ENCODE data around the gene GPC6. TPM values are rescaled to one million over a fixed set of nuclear protein-coding genes. Genes with fewer than 3 reads are reported as not detected.

GPC6 gene
- total and polyA plus RNA-seq, 9 of the 15 experiments (the other 6 are each of a cell fraction or from before 2014, with no cell fraction given) = under 0.01 to 0.20 (median 0.01) TPM; not detected in 4

GRCh38 chr13:93216122-93216521 is 10.5 kb upstream of the GPC6 start:
- Histone ChIP-seq H3K27ac (ENCODE audit: extremely low read depth, low read depth, low read length) (no peak overlapping the region), H3K4me2 (ENCODE audit: insufficient read depth, low read length) (no peak overlapping the region), H3K4me3 (no peak overlapping the region), H4K20me1 (replicated peaks; ENCODE audit: control insufficient read depth, insufficient read depth, low read length) (no peaks in the 10 kb centered on the region), H3K9me1 (ENCODE audit: control insufficient read depth, insufficient read depth, low read length) (no peaks in the 10 kb centered on the region), H3K9me3 (replicated peaks; ENCODE audit: control insufficient read depth, insufficient read depth, low read depth, low read length) (no peaks in the 10 kb centered on the region), H2AFZ (ENCODE audit: low read depth, low read length) (no peak overlapping the region), H3K79me2 (ENCODE audit: control insufficient read depth, insufficient read depth, low read length) (no peaks in the 10 kb centered on the region), H3K36me3 (ENCODE audit: control insufficient read depth, insufficient read depth, low read length) (no peaks in the 10 kb centered on the region), H3K9ac (ENCODE audit: insufficient read depth in 1 of 2, low read depth in 2 of 2, low read length in 2 of 2) (no peak overlapping the region), H3K27me3 (ENCODE audit: control insufficient read depth in 2 of 2, insufficient read depth in 2 of 2, low read length in 2 of 2) (no peaks in the 10 kb centered on the region), H3K4me1 (replicated peaks in 1 of 2; ENCODE audit: control insufficient read depth in 2 of 2, insufficient read depth in 2 of 2, low read length in 2 of 2) (no peaks in the 10 kb centered on the region)
- intact Hi-C loops (cut with micrococcal nuclease) = no loop called here
- TF ChIP-seq ZNF146 (CRISPR knock-in tag; IDR thresholded peaks at IDR 0.05; ENCODE audit: unreplicated experiment) (no peak), MYBL2 (IDR thresholded peaks at IDR 0.05; ENCODE audit: low read depth) (no peak), MYBL2 (CRISPR knock-in tag; IDR thresholded peaks at IDR 0.05; ENCODE audit: borderline replicate concordance) (no peak), ELF2 (CRISPR knock-in tag; IDR thresholded peaks at IDR 0.05) (no peak), POLR2AphosphoS2 (IDR thresholded peaks at IDR 0.05; ENCODE audit: low read length) (no peak), NR3C1 (CRISPR knock-in tag; IDR thresholded peaks at IDR 0.05) (no peak), SNAPC5 (CRISPR knock-in tag; IDR thresholded peaks at IDR 0.05) (no peak), NR2C2 (CRISPR knock-in tag; IDR thresholded peaks at IDR 0.05) (no peak), NR2C2 (tag; IDR thresholded peaks at IDR 0.05) (no peak), AFF1 (IDR thresholded peaks at IDR 0.05; ENCODE audit: low read depth in 1 of 2, partially characterized antibody in 2 of 2) (no peak), ETV1 (tag; conservative IDR thresholded peaks at IDR 0.05; ENCODE audit: low read depth) (no peak)
- TF ChIP-seq, protein P1, sequence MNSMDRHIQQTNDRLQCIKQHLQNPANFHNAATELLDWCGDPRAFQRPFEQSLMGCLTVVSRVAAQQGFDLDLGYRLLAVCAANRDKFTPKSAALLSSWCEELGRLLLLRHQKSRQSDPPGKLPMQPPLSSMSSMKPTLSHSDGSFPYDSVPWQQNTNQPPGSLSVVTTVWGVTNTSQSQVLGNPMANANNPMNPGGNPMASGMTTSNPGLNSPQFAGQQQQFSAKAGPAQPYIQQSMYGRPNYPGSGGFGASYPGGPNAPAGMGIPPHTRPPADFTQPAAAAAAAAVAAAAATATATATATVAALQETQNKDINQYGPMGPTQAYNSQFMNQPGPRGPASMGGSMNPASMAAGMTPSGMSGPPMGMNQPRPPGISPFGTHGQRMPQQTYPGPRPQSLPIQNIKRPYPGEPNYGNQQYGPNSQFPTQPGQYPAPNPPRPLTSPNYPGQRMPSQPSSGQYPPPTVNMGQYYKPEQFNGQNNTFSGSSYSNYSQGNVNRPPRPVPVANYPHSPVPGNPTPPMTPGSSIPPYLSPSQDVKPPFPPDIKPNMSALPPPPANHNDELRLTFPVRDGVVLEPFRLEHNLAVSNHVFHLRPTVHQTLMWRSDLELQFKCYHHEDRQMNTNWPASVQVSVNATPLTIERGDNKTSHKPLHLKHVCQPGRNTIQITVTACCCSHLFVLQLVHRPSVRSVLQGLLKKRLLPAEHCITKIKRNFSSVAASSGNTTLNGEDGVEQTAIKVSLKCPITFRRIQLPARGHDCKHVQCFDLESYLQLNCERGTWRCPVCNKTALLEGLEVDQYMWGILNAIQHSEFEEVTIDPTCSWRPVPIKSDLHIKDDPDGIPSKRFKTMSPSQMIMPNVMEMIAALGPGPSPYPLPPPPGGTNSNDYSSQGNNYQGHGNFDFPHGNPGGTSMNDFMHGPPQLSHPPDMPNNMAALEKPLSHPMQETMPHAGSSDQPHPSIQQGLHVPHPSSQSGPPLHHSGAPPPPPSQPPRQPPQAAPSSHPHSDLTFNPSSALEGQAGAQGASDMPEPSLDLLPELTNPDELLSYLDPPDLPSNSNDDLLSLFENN (IDR thresholded peaks at IDR 0.05; ENCODE audit: low read depth in 2 of 2, low read length in 2 of 2) = no peak
- CTCF ChIA-PET (ENCODE audit: low intra/inter-chr PET ratio) = no interaction called here
- DNase-seq (ENCODE audit: extremely low read depth in 1 of 4, low spot score in 3 of 4) = peak in 3 of 4 experiments; percentile 14 to 18 (median 17)
- WGBS (ENCODE audit: insufficient coverage, low coverage, missing lambda C conversion rate) = 6% methylated on average over 1 of the region's 1 CpG
- BruUV-seq (replicated peaks) = no TSS peak
- POLR2A ChIA-PET = interaction anchor here (1.1 to 1.8 kb wide), 2 partner anchors 10 to 13 kb away, joined by 4 to 12 read pairs; no protein-coding TSS in a partner anchor
- no peak for FAIRE-seq
- peak; percentile 16; the same call in 2 of the 3 replicates for ATAC-seq
- in situ Hi-C loops (cut with MboI) = loop anchor here (25.0 kb wide), 1 partner anchor 1779 kb away; no protein-coding TSS in a partner anchor
